ENCODE results near the gene SHISA7.
A peak's percentile ranks its signal among the peaks of the same experiment; 100 is the strongest.
"Not testable (repeated sequence)": the region's sequence is repeated elsewhere in the genome, so short reads cannot be mapped to it uniquely, and the experiment has no call there.

Gene SHISA7

DNA sequence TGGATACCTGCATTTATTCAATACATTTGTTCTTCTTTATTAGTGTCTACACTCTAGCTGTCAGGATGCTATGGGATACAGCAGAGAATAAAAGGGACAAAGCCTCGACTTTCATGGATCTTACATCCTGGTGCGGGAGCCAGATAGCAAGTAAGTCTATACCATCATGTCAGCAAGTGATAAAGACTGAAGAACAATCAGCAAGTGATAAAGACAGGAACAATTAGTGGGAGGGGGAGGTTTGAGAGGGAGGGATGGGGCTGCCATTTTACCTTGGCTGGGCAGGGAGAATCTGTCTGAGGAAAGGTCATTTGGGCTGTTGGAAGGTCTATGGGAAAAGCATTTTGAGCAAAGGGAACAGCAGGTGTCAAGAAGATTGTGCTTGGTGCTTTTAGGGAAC, 32.9 kb downstream of the SHISA7 start:
- no peak overlapping the region for H3K4me3 ChIP-seq (ENCODE audit: control insufficient read depth, low read depth, low read length)
- TF ChIP-seq, protein P1, sequence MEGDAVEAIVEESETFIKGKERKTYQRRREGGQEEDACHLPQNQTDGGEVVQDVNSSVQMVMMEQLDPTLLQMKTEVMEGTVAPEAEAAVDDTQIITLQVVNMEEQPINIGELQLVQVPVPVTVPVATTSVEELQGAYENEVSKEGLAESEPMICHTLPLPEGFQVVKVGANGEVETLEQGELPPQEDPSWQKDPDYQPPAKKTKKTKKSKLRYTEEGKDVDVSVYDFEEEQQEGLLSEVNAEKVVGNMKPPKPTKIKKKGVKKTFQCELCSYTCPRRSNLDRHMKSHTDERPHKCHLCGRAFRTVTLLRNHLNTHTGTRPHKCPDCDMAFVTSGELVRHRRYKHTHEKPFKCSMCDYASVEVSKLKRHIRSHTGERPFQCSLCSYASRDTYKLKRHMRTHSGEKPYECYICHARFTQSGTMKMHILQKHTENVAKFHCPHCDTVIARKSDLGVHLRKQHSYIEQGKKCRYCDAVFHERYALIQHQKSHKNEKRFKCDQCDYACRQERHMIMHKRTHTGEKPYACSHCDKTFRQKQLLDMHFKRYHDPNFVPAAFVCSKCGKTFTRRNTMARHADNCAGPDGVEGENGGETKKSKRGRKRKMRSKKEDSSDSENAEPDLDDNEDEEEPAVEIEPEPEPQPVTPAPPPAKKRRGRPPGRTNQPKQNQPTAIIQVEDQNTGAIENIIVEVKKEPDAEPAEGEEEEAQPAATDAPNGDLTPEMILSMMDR (conservative IDR thresholded peaks at IDR 0.05; ENCODE audit: control insufficient read depth, insufficient read depth, low read depth, low read length): no peak
- no peak for DNase-seq (ENCODE audit: low read depth)

DNA sequence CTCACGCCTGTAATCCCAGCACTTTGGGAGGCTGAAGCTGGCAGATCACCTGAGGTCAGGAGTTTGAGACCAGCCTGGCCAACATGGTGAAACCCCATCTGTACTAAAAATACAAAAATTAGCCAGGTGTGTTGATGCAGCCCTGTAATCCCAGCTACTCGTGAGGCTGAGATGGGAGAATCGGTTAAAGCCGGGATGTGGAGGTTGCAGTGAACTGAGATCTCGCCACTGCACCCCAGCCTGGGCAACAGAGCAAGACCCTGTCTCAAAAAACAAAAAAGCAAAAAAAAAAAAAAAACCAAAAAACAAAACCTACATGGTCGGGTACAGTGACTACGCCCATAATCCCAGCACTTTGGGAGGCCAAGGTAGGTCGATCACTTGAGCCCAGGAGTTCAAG, 33.9 kb downstream of the SHISA7 start:
- H3K4me3 ChIP-seq (ENCODE audit: control insufficient read depth, low read depth, low read length); DNase-seq (ENCODE audit: low read depth): not testable (repeated sequence)

DNA sequence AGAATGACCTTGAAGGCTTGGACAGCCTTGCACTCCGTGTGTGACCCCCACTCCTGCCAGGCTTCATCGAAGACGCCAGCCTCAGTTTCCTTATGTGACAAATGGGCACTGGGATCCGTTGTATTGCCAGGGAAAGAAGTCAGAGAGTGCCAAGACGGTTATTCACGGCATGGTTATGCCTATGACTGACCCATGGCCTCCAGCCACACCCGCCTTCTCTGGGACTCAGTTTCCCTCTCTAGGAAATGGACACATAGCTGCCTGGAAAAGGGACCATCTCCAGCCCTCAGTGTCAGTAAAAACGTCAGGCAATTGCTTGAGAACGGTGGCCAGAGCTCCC, 34.6 kb downstream of the SHISA7 start:
- peak overlapping the region; percentile 45 for H3K4me3 ChIP-seq (ENCODE audit: control insufficient read depth, low read depth, low read length)
- DNase-seq (ENCODE audit: low read depth): no peak
- TF ChIP-seq, protein P1 (conservative IDR thresholded peaks at IDR 0.05; ENCODE audit: control insufficient read depth, insufficient read depth, low read depth, low read length): no peak

DNA sequence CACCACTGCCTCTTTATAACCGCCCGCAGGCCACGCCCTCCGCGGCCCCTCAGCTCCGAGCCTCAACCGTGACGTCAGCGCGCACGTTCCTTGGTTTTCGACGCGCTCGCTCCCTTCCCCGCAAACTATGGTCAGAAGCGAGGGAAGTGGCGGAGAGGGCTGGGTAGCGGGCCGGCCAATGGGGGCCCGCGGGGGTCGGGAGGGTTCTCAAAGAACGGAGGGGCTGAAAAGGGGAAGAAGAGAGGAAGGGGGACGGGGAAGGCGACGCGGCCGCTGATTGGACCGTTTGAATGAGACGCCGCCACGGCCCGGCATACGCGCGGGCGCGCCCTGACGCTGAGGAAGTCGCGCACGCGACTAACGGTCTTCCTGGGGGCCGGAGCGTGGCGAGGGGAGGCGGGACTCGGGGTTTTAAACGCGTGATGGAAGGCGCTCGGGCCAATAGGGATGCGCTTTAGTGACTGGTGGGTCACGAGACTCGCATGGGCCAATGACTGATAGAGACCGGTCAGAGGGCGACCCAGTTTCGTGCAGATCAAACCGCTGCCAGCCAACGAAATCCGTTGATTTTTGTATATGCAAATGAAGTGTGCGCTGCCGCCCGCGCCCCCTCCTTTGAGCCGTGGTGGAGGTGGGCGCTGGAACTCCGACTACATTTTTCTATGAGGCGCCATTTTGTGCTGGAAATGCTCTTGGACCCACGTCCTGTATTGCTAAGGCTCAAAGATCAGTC, 35.1 kb downstream of the SHISA7 start:
- H3K4me3 ChIP-seq (ENCODE audit: control insufficient read depth, low read depth, low read length): peak overlapping the region; percentile 48
- DNase-seq (ENCODE audit: low read depth): peak; percentile 99
- TF ChIP-seq, protein P1 (conservative IDR thresholded peaks at IDR 0.05; ENCODE audit: control insufficient read depth, insufficient read depth, low read depth, low read length): no peak

DNA sequence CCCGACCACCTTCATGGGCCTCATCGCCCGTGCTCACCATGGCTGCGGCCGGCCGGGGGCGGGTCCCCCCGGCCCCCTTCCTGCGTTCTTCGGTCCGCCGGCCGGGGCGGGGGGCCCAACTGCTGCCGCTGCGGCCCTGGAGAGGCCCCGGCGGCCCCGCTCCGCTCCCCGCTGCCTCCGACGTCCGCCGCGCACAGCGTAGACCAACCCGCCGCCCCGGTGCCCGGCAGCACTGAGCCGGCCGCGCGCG, 35.6 kb downstream of the SHISA7 start, which contains the start of gene UBE2S:
Gene UBE2S, minus strand, starts transcription at position 239 of the 250 bp plus-strand sequence. Its CDS starts 199 bp downstream, at position 40.
- DNase-seq (ENCODE audit: low read depth): not testable (repeated sequence)
- H3K4me3 ChIP-seq (ENCODE audit: control insufficient read depth, low read depth, low read length): peak within 1 kb of the TSS; percentile 78

DNA sequence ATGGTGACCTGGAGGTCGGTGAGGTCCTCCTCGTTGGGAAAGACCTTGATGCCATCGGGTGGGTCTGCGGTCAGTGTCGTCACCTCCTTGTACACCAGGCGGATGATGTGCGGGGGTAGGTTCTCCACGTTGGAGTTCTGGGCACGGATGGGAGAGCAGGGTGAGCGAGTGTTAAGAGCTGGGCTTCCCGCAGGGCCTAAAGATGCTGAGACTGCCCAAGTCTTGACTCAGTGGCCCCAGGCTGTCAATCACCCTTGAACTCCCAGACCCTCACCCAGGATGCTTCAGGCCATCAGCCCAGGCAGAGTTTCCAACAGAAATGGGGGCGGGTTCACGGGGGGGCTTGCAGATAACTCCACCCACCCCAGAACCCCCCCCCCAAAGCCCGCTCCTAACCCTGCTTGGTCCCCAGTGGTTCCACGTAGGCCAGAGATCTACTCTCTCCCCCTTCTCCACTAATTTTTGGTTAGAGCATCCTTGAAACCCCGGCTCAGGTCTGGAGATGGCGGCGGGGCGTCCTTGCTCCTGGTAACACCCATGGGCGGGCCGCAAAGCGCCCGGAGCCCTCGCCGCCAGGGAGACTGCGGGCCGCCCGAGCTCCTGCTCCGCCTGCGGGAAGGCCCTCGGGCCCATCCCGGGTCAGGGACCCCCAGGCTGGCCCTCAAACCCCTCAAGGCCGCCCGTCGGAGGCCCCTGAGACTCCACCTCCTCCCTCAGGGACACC, 36.1 kb downstream of the SHISA7 start:
- peak; percentile 41 for DNase-seq (ENCODE audit: low read depth)
- peak overlapping the region; percentile 78 for H3K4me3 ChIP-seq (ENCODE audit: control insufficient read depth, low read depth, low read length)
- TF ChIP-seq, protein P1 (conservative IDR thresholded peaks at IDR 0.05; ENCODE audit: control insufficient read depth, insufficient read depth, low read depth, low read length): no peak

DNA sequence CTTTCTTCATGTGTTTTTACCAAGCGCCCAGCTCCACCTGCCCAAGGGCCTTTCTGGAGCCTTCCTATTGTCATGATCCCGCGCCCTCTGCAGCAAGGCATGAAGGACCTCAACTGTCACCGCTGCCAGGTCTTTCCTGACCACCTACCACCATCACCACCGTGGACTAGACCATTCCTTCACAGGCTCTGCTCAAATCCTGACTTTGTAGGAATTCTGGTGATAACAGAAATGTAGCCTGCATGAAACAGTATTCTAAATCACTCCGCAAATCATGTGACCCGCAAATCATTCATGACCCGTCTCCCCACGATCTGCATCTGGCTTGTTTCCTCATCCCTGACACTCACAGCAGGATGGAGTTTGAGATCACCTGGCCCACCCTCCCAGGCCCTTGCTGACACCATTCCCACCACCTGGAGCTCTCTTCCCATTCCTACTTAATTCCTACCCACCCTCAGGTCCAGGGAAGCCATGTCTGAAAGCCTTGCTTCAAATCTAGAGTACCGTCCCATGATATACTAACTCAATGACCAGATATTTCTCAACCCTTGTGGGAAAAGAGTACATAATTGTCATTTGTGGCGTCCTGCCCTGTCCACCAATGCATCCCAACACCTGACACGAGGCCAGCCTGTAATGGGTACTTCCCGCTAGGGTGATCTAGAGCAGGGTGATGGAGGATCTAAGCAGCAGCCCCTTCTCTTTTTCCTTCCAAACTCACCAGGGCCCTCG, 36.8 kb downstream of the SHISA7 start:
- DNase-seq (ENCODE audit: low read depth): no peak
- H3K4me3 ChIP-seq (ENCODE audit: control insufficient read depth, low read depth, low read length): peak overlapping the region; percentile 78
- TF ChIP-seq, protein P1 (conservative IDR thresholded peaks at IDR 0.05; ENCODE audit: control insufficient read depth, insufficient read depth, low read depth, low read length): no peak

Measured in fibroblast of mammary gland (primary cell).